Measurements from ENCODE around the gene AKR7A3. TPM values are rescaled to one million over a fixed set of nuclear protein-coding genes. Genes with fewer than 3 reads are reported as not detected.
A peak's percentile ranks its signal among the peaks of the same experiment; 100 is the strongest.
"Not testable (repeated sequence)": the region's sequence is repeated elsewhere in the genome, so short reads cannot be mapped to it uniquely, and the experiment has no call there.

AKR7A3 gene
- polyA plus RNA-seq (2013): 0.40 TPM in 2 replicates

- DNase-seq: peak in 1 of 2 donors; percentile 39
Observed at GRCh38 chr1:19288324-19289241, at the start of gene AKR7A3. AKR7A3 (minus strand) TSS chr1:19288770; CDS start chr1:19288709, 61 bp downstream.

GRCh38 chr1:19338323-19338762, 49.8 kb upstream of the AKR7A3 start:
- Histone ChIP-seq H3K27me3 (ENCODE audit: insufficient read depth, low read length) (no peaks in the 10 kb centered on the region), H3K79me2 (ENCODE audit: control insufficient read depth, insufficient read depth, low read length, poor library complexity) (no peaks in the 10 kb centered on the region), H4K12ac (ENCODE audit: low read depth, low read length) (no peak overlapping the region), H3K36me3 (ENCODE audit: control insufficient read depth in 1 of 2, insufficient read depth in 2 of 2, low read length in 2 of 2) (peaks cover 26 to 32% of the 10 kb centered on the region in 2 experiments), H3K4me3 (ENCODE audit: low read depth, low read length) (no peak overlapping the region), H3K9ac (ENCODE audit: low read length) (no peak overlapping the region), H3K23ac (ENCODE audit: low read length) (no peak overlapping the region), H2BK120ac (ENCODE audit: insufficient read depth, low read length, poor library complexity) (peak overlapping the region; percentile 47), H4K91ac (ENCODE audit: low read depth, low read length) (peak overlapping the region; percentile 87), H3K9me3 (ENCODE audit: insufficient read depth, low read depth, low read length) (peaks cover 3% of the 10 kb centered on the region), H3K4ac (ENCODE audit: low read depth, low read length) (no peak overlapping the region), H3K4me1 (ENCODE audit: control insufficient read depth in 1 of 2, insufficient read depth in 2 of 2, low read length in 2 of 2) (peaks cover 27 to 35% of the 10 kb centered on the region in 2 experiments), H4K8ac (ENCODE audit: low read depth, low read length) (peak overlapping the region; percentile 68), H2BK5ac (ENCODE audit: low read depth, low read length, poor library complexity) (peak overlapping the region; percentile 66), H2BK12ac (ENCODE audit: low read length) (no peak overlapping the region), H3K14ac (ENCODE audit: low read length) (peak overlapping the region; percentile 73), H3K79me1 (ENCODE audit: low read length) (peaks cover 11% of the 10 kb centered on the region), H3K18ac (ENCODE audit: low read length) (peak overlapping the region; percentile 40), H3K27ac (ENCODE audit: low read depth, low read length) (peak overlapping the region; percentile 95), H3K4me2 (ENCODE audit: low read length) (peak overlapping the region; percentile 26), H2AK5ac (ENCODE audit: low read length) (no peak overlapping the region), H2AFZ (ENCODE audit: insufficient read depth, low read length, poor library complexity) (no peak overlapping the region)
- WGBS (ENCODE audit: extremely low coverage, insufficient coverage, insufficient read length): no CpG with 5 or more reads among the region's 27 CpGs
- DNase-seq: peak; percentile 79 to 85

More at GRCh38 chr1:19288324-19289241, at the start of gene AKR7A3:
- no CpG with 5 or more reads among the region's 82 CpGs for WGBS (ENCODE audit: extremely low coverage, insufficient coverage, insufficient read length)
- not testable (repeated sequence) for H3K27me3 ChIP-seq (ENCODE audit: insufficient read depth, low read length); H3K36me3 ChIP-seq (ENCODE audit: control insufficient read depth in 1 of 2, insufficient read depth in 2 of 2, low read length in 2 of 2); H3K4ac ChIP-seq (ENCODE audit: low read depth, low read length); H2BK12ac ChIP-seq (ENCODE audit: low read length); H4K8ac ChIP-seq (ENCODE audit: low read depth, low read length); H3K4me1 ChIP-seq (ENCODE audit: control insufficient read depth in 1 of 2, insufficient read depth in 2 of 2, low read length in 2 of 2); H4K91ac ChIP-seq (ENCODE audit: low read depth, low read length); H4K12ac ChIP-seq (ENCODE audit: low read depth, low read length); H2BK120ac ChIP-seq (ENCODE audit: insufficient read depth, low read length, poor library complexity); H2BK5ac ChIP-seq (ENCODE audit: low read depth, low read length, poor library complexity); H3K79me1 ChIP-seq (ENCODE audit: low read length); H3K27ac ChIP-seq (ENCODE audit: low read depth, low read length); H3K79me2 ChIP-seq (ENCODE audit: control insufficient read depth, insufficient read depth, low read length, poor library complexity); H2AFZ ChIP-seq (ENCODE audit: insufficient read depth, low read length, poor library complexity); H2AK5ac ChIP-seq (ENCODE audit: low read length); H3K9me3 ChIP-seq (ENCODE audit: insufficient read depth, low read depth, low read length); H3K23ac ChIP-seq (ENCODE audit: low read length); H3K18ac ChIP-seq (ENCODE audit: low read length); H3K14ac ChIP-seq (ENCODE audit: low read length); H3K9ac ChIP-seq (ENCODE audit: low read length)
- peak within 1 kb of the TSS; percentile 41 for H3K4me3 ChIP-seq (ENCODE audit: low read depth, low read length)
- peak within 1 kb of the TSS; percentile 61 for H3K4me2 ChIP-seq (ENCODE audit: low read length)

- Histone ChIP-seq H3K79me1 (ENCODE audit: low read length) (peaks cover 11% of the 10 kb centered on the region), H3K9ac (ENCODE audit: low read length) (no peak overlapping the region), H3K9me3 (ENCODE audit: insufficient read depth, low read depth, low read length) (peaks cover 1% of the 10 kb centered on the region), H2BK5ac (ENCODE audit: low read depth, low read length, poor library complexity) (peak overlapping the region; percentile 26), H3K18ac (ENCODE audit: low read length) (no peak overlapping the region), H2BK120ac (ENCODE audit: insufficient read depth, low read length, poor library complexity) (no peak overlapping the region), H4K91ac (ENCODE audit: low read depth, low read length) (peak overlapping the region; percentile 56), H3K4me2 (ENCODE audit: low read length) (peak overlapping the region; percentile 25), H3K4ac (ENCODE audit: low read depth, low read length) (no peak overlapping the region), H3K4me1 (ENCODE audit: control insufficient read depth in 1 of 2, insufficient read depth in 2 of 2, low read length in 2 of 2) (peaks cover 27 to 35% of the 10 kb centered on the region in 2 experiments), H3K27me3 (ENCODE audit: insufficient read depth, low read length) (no peaks in the 10 kb centered on the region), H2AFZ (ENCODE audit: insufficient read depth, low read length, poor library complexity) (no peak overlapping the region), H4K12ac (ENCODE audit: low read depth, low read length) (no peak overlapping the region), H3K27ac (ENCODE audit: low read depth, low read length) (peak overlapping the region; percentile 79), H3K79me2 (ENCODE audit: control insufficient read depth, insufficient read depth, low read length, poor library complexity) (no peaks in the 10 kb centered on the region), H3K4me3 (ENCODE audit: low read depth, low read length) (no peak overlapping the region), H3K36me3 (ENCODE audit: control insufficient read depth in 1 of 2, insufficient read depth in 2 of 2, low read length in 2 of 2) (peaks cover 16 to 23% of the 10 kb centered on the region in 2 experiments), H4K8ac (ENCODE audit: low read depth, low read length) (no peak overlapping the region), H3K14ac (ENCODE audit: low read length) (no peak overlapping the region), H2BK12ac (ENCODE audit: low read length) (no peak overlapping the region), H3K23ac (ENCODE audit: low read length) (no peak overlapping the region), H2AK5ac (ENCODE audit: low read length) (no peak overlapping the region)
- no peak for DNase-seq
- WGBS (ENCODE audit: extremely low coverage, insufficient coverage, insufficient read length): no CpG with 5 or more reads among the region's 4 CpGs
Observed at GRCh38 chr1:19337289-19337688, 48.7 kb upstream of the AKR7A3 start.

GRCh38 chr1:19336543-19336942, 48.0 kb upstream of the AKR7A3 start:
- Histone ChIP-seq H3K9ac (ENCODE audit: low read length) (no peak overlapping the region), H2AK5ac (ENCODE audit: low read length) (no peak overlapping the region), H2BK120ac (ENCODE audit: insufficient read depth, low read length, poor library complexity) (peak overlapping the region; percentile 4), H3K4me2 (ENCODE audit: low read length) (no peak overlapping the region), H3K4me1 (ENCODE audit: control insufficient read depth in 1 of 2, insufficient read depth in 2 of 2, low read length in 2 of 2) (peaks cover 27 to 35% of the 10 kb centered on the region in 2 experiments), H3K36me3 (ENCODE audit: control insufficient read depth in 1 of 2, insufficient read depth in 2 of 2, low read length in 2 of 2) (peaks cover 12 to 19% of the 10 kb centered on the region in 2 experiments), H3K9me3 (ENCODE audit: insufficient read depth, low read depth, low read length) (peaks cover 1% of the 10 kb centered on the region), H2BK5ac (ENCODE audit: low read depth, low read length, poor library complexity) (no peak overlapping the region), H2AFZ (ENCODE audit: insufficient read depth, low read length, poor library complexity) (no peak overlapping the region), H4K91ac (ENCODE audit: low read depth, low read length) (peak overlapping the region; percentile 56), H3K18ac (ENCODE audit: low read length) (peak overlapping the region; percentile 27), H4K8ac (ENCODE audit: low read depth, low read length) (no peak overlapping the region), H3K79me2 (ENCODE audit: control insufficient read depth, insufficient read depth, low read length, poor library complexity) (no peaks in the 10 kb centered on the region), H3K23ac (ENCODE audit: low read length) (no peak overlapping the region), H3K4me3 (ENCODE audit: low read depth, low read length) (no peak overlapping the region), H2BK12ac (ENCODE audit: low read length) (peak overlapping the region; percentile 23), H3K4ac (ENCODE audit: low read depth, low read length) (no peak overlapping the region), H3K27ac (ENCODE audit: low read depth, low read length) (peak overlapping the region; percentile 79), H3K79me1 (ENCODE audit: low read length) (peaks cover 11% of the 10 kb centered on the region), H3K14ac (ENCODE audit: low read length) (no peak overlapping the region), H3K27me3 (ENCODE audit: insufficient read depth, low read length) (no peaks in the 10 kb centered on the region), H4K12ac (ENCODE audit: low read depth, low read length) (no peak overlapping the region)
- peak; percentile 23 to 49 for DNase-seq
- WGBS (ENCODE audit: extremely low coverage, insufficient coverage, insufficient read length): no CpG with 5 or more reads among the region's 7 CpGs
